Measurements from ENCODE around the gene GOLGA8B. TPM values are rescaled to one million over a fixed set of nuclear protein-coding genes. Genes with fewer than 3 reads are reported as not detected.

Gene GOLGA8B
- total and polyA plus RNA-seq, 2 of the 8 experiments (the other 6 are each of a cell fraction or from before 2014, with no cell fraction given), result 14.1 to 23.3 TPM

GRCh38 chr15:34606131-34606530, 22.7 kb upstream of the GOLGA8B start:
- Histone ChIP-seq H3K79me2 (ENCODE audit: control insufficient read depth in 1 of 2, insufficient read depth in 2 of 2, low read length in 2 of 2) (no peaks in the 10 kb centered on the region), H3K9me3 (ENCODE audit: insufficient read depth in 2 of 2, low read depth in 1 of 2, low read length in 1 of 2) (no peaks in the 10 kb centered on the region), H3K4me3 (ENCODE audit: extremely low read depth in 1 of 4, insufficient read depth in 2 of 4, low read depth in 3 of 4, low read length in 4 of 4) (no peak overlapping the region), H4K91ac (replicated peaks; ENCODE audit: insufficient read length, low read length) (no peak overlapping the region), H3K56ac (replicated peaks; ENCODE audit: insufficient read length, low read depth, low read length) (no peak overlapping the region), H2BK12ac (ENCODE audit: low read depth, low read length) (no peak overlapping the region), H2BK5ac (ENCODE audit: low read depth, low read length) (no peak overlapping the region), H3K79me1 (ENCODE audit: low read depth, low read length) (no peaks in the 10 kb centered on the region), H2BK20ac (ENCODE audit: low read length) (no peak overlapping the region), H2AFZ (ENCODE audit: low read length) (no peak overlapping the region), H3K27me3 (replicated peaks in 1 of 4; ENCODE audit: control insufficient read depth in 3 of 4, extremely low read depth in 1 of 4, insufficient read depth in 3 of 4, low read length in 3 of 4) (no peaks in the 10 kb centered on the region), H4K5ac (ENCODE audit: insufficient read length, low read depth, low read length) (no peak overlapping the region), H3K4me1 (replicated peaks in 1 of 4; ENCODE audit: control insufficient read depth in 3 of 4, insufficient read depth in 4 of 4, low read length in 3 of 4) (no peaks in the 10 kb centered on the region), H3K4ac (replicated peaks; ENCODE audit: insufficient read length, low read depth, low read length) (no peak overlapping the region), H3K23me2 (ENCODE audit: low read depth, low read length) (no peaks in the 10 kb centered on the region), H4K8ac (ENCODE audit: extremely low read depth, insufficient read depth, low read length) (no peak overlapping the region), H3K36me3 (ENCODE audit: control insufficient read depth in 2 of 4, insufficient read depth in 4 of 4, low read length in 3 of 4) (no peaks in the 10 kb centered on the region), H2AK5ac (ENCODE audit: low read depth, low read length) (no peak overlapping the region), H3K9ac (replicated peaks in 1 of 4; ENCODE audit: extremely low read depth in 1 of 4, low read depth in 3 of 4, low read length in 3 of 4) (no peak overlapping the region), H3K23ac (ENCODE audit: insufficient read length) (no peak overlapping the region), H2BK15ac (ENCODE audit: low read length) (no peak overlapping the region), H4K20me1 (replicated peaks in 1 of 2; ENCODE audit: control insufficient read depth in 1 of 2, insufficient read depth in 2 of 2, low read length in 2 of 2) (no peaks in the 10 kb centered on the region), H3K18ac (ENCODE audit: extremely low read depth, low read length) (no peak overlapping the region), H2BK120ac (replicated peaks; ENCODE audit: low read depth, low read length) (no peak overlapping the region), H3K27ac (ENCODE audit: low read depth, low read length) (no peak overlapping the region), H3K14ac (ENCODE audit: insufficient read length) (no peak overlapping the region), H3K4me2 (ENCODE audit: insufficient read depth in 1 of 2, low read depth in 2 of 2, low read length in 2 of 2) (no peak overlapping the region)
- TF ChIP-seq E2F6 (IDR thresholded peaks at IDR 0.05) (no peak), ZNF274 (IDR thresholded peaks at IDR 0.05; ENCODE audit: borderline replicate concordance, extremely low read depth, low read length) (no peak), JUND (IDR thresholded peaks at IDR 0.05; ENCODE audit: low read length) (no peak), MAFK (IDR thresholded peaks at IDR 0.05; ENCODE audit: low read depth, low read length) (no peak), CREB1 (IDR thresholded peaks at IDR 0.05) (no peak)
- CTCF ChIA-PET (ENCODE audit: partially characterized antibody), result interaction anchor here (0.6 kb wide), 1 partner anchor 265 kb away, joined by 4 read pairs; no protein-coding TSS in a partner anchor
- DNase-seq (ENCODE audit: low read depth in 1 of 2, low spot score in 2 of 2) (no peak), FAIRE-seq (no peak)
- POLR2A ChIA-PET (ENCODE audit: partially characterized antibody), result no interaction called here
